Type B pancreatic cell (in vitro differentiated cells): ENCODE measurements around the gene ACOXL. TPM values are rescaled to one million over a fixed set of nuclear protein-coding genes. Genes with fewer than 3 reads are reported as not detected.

Source experiments
- DNase-seq: peaks from one replicate; pipeline ENCODE4 v3.0.0; 2021; ENCODE audit warnings: mixed read lengths; ENCODE audit not compliant: unreplicated experiment; ENCODE audit errors: extremely low spot score
- H3K27ac Mint-ChIP-seq: 2 replicates; pipeline ENCODE4 v1.8.0; 2021; ENCODE audit warnings: mild to moderate bottlenecking, mixed read lengths
- H3K27me3 Mint-ChIP-seq: 2 replicates; pipeline ENCODE4 v1.8.0; 2021; ENCODE audit warnings: mixed read lengths
- H3K36me3 Mint-ChIP-seq: 2 replicates; pipeline ENCODE4 v1.8.0; 2021; ENCODE audit warnings: mixed read lengths
- H3K4me1 Mint-ChIP-seq: one replicate; pipeline ENCODE4 v1.8.0; 2021; ENCODE audit warnings: mixed read lengths; ENCODE audit not compliant: unreplicated experiment
- H3K4me3 Mint-ChIP-seq: 2 replicates; pipeline ENCODE4 v1.8.0; 2021; ENCODE audit warnings: mild to moderate bottlenecking, mixed read lengths
- H3K9me3 Mint-ChIP-seq: 2 replicates; pipeline ENCODE4 v1.8.0; 2021; ENCODE audit warnings: mixed read lengths
- total RNA-seq: library from RNA; stranded (reverse); gene quantifications from 2 replicates; pipeline ENCODE4 v1.2.1, GENCODE V29; 2021; ENCODE audit warnings: low replicate concordance
- TF ChIP-seq, protein P1 (sequence below): fragments of 200-600 bp; sonication (generic); conservative IDR thresholded peaks from 2 replicates; pipeline ENCODE4 v1.5.0; 2021; ENCODE audit warnings: antibody characterized with exemption, mild to moderate bottlenecking

ACOXL gene
- total RNA-seq, 1 donor from 2014 or later = 1.4 TPM

DNA sequence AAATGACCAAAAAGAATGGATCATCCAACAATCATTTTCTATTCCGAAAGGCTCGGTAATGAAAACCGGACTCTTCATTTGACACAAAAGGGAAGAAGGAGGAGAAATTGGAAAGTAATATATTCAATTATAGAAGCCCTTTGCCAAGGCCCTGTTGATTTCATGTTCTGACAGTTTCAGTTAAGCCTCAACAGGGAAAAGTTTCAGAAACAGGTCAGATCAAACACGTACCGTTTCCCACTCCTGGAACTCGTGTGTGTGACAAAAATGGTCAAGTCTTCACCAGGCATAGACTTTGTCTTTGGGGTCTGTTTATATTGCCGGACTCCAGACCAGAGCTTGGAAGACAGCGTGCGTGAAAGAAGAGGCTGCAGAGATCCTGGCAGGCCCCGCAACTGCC lies 287.0 kb downstream of the ACOXL start:
- Mint-ChIP-seq H3K36me3 (no peaks in the 10 kb centered on the region), H3K27ac (no peak overlapping the region), H3K9me3 (no peaks in the 10 kb centered on the region), H3K4me1 (no peaks in the 10 kb centered on the region), H3K4me3 (no peak overlapping the region), H3K27me3 (peaks cover 15% of the 10 kb centered on the region)
- TF ChIP-seq, protein P1, sequence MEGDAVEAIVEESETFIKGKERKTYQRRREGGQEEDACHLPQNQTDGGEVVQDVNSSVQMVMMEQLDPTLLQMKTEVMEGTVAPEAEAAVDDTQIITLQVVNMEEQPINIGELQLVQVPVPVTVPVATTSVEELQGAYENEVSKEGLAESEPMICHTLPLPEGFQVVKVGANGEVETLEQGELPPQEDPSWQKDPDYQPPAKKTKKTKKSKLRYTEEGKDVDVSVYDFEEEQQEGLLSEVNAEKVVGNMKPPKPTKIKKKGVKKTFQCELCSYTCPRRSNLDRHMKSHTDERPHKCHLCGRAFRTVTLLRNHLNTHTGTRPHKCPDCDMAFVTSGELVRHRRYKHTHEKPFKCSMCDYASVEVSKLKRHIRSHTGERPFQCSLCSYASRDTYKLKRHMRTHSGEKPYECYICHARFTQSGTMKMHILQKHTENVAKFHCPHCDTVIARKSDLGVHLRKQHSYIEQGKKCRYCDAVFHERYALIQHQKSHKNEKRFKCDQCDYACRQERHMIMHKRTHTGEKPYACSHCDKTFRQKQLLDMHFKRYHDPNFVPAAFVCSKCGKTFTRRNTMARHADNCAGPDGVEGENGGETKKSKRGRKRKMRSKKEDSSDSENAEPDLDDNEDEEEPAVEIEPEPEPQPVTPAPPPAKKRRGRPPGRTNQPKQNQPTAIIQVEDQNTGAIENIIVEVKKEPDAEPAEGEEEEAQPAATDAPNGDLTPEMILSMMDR = no peak
- DNase-seq = no peak

DNA sequence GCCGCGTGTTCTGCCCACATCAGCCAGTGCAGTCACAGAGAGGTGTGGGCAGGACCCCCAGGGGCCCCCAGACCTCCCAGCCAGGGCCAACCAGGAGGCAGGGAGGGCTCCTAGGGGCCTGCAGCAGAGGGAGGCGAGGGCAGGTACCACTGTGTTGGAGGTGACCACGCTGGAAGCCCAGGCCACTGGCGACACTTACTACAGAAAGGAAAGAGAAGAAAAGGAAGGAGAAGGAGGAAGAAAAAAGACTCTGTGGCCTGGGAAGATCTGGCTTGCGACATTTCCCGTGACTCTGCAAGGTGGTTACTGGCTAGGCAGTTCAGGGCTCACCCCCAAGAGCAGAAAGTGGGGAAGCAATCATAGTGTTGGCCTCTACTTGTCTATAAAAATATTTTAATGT lies 290.3 kb downstream of the ACOXL start:
- TF ChIP-seq, protein P1 = no peak
- Mint-ChIP-seq H3K4me1 (no peaks in the 10 kb centered on the region), H3K36me3 (no peaks in the 10 kb centered on the region), H3K27ac (no peak overlapping the region), H3K4me3 (no peak overlapping the region), H3K27me3 (peaks cover 15% of the 10 kb centered on the region), H3K9me3 (no peaks in the 10 kb centered on the region)
- no peak for DNase-seq

DNA sequence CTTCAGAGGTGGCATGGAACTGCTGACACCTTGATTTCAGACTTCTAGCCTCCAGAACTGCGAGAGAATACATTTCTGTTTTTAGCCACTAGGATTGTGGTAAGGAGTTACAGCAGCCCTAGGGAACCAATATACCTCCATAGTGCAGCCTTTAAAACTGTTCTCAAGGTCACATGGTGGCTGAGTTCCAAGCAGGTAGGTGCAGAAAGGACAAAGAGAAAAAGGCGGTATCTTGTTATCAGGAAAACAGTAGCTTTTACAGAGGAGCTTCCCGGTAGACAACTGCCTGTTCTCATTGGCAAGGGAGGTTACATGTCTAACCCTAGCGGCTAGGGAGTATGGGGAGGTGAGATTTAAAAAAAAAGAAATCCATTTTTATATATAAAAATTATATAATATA lies 292.1 kb downstream of the ACOXL start:
- Mint-ChIP-seq H3K27me3 (peaks cover 15% of the 10 kb centered on the region), H3K36me3 (no peaks in the 10 kb centered on the region), H3K4me1 (no peaks in the 10 kb centered on the region), H3K9me3 (no peaks in the 10 kb centered on the region), H3K4me3 (no peak overlapping the region), H3K27ac (no peak overlapping the region)
- DNase-seq = no peak
- TF ChIP-seq, protein P1 = no peak

DNA sequence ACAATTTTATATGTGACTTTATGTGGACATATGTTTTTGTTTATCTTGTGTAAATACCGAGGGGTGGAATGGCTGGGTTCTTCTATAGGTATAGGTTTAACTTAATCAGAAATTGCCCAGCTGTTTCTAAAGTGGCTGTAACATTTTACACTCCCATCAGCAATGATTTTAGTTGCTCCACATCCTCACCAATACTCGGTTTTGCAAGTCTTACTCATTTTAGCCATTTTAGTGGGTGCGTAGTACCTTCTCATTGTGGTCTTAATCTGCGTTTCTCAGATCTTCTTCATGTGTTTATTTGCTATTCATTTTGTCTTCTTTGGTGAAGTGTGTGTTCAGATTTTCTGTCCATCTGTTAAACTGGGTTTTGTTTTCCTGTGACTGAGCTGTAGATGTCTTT lies 292.9 kb downstream of the ACOXL start:
- Mint-ChIP-seq H3K4me1 (peaks cover 7% of the 10 kb centered on the region), H3K4me3 (no peak overlapping the region), H3K36me3 (no peaks in the 10 kb centered on the region), H3K9me3 (no peaks in the 10 kb centered on the region), H3K27ac (no peak overlapping the region), H3K27me3 (peaks cover 18% of the 10 kb centered on the region)
- TF ChIP-seq, protein P1 = no peak
- DNase-seq = no peak

DNA sequence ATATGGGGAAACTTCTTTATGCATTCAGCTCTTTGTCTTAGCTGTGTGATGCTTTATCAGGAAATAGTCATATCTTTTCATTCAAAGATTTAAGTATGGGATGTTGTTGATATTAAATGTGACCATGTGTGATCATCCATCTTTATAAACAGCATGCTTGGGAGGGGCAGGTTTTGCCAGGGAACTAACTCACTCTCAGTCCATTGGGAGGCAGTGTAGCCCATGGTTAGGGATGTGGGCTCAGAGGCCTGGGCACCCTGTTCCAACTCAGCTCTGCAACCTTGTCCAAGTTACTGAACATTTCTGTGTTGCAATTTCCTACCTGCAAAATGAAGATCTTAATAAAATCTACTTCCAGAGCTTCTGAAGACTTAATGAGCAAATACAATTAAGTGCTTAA lies 296.3 kb downstream of the ACOXL start:
- Mint-ChIP-seq H3K27me3 (peaks cover 25% of the 10 kb centered on the region), H3K4me3 (no peak overlapping the region), H3K27ac (no peak overlapping the region)

More for the DNA sequence above, 296.3 kb downstream of the ACOXL start:
- Mint-ChIP-seq H3K9me3 (no peaks in the 10 kb centered on the region), H3K4me1 (peaks cover 20% of the 10 kb centered on the region), H3K36me3 (no peaks in the 10 kb centered on the region)
- no peak for DNase-seq
- TF ChIP-seq, protein P1 = no peak
